ENCODE results near the gene TMC2. TPM values are rescaled to one million over a fixed set of nuclear protein-coding genes. Genes with fewer than 3 reads are reported as not detected.

The TMC2 gene
- total and polyA plus RNA-seq, 2 of the 8 experiments (the other 6 are each of a cell fraction or from before 2014, with no cell fraction given) = not detected

DNA sequence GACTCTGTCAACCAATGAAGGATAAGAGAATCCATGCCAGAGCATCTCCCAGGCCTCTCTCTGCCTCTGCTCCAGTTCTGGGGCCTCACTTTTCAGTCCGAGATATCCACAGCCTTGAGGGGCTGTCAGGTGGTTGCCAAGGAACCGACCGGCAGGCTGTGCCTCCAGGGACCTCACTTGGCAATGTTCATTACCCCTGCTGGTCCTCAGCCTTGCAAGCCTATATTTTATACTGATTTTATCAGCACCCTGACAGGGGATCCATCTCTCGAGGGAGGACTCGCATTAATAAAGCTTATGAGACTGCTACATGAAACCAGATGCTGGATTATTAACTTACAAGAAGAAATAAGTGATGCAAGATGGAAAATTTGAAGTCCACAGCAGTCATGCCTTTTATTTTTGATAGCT is 39.9 kb downstream of the TMC2 start (continued):
- TF ChIP-seq, protein P1, sequence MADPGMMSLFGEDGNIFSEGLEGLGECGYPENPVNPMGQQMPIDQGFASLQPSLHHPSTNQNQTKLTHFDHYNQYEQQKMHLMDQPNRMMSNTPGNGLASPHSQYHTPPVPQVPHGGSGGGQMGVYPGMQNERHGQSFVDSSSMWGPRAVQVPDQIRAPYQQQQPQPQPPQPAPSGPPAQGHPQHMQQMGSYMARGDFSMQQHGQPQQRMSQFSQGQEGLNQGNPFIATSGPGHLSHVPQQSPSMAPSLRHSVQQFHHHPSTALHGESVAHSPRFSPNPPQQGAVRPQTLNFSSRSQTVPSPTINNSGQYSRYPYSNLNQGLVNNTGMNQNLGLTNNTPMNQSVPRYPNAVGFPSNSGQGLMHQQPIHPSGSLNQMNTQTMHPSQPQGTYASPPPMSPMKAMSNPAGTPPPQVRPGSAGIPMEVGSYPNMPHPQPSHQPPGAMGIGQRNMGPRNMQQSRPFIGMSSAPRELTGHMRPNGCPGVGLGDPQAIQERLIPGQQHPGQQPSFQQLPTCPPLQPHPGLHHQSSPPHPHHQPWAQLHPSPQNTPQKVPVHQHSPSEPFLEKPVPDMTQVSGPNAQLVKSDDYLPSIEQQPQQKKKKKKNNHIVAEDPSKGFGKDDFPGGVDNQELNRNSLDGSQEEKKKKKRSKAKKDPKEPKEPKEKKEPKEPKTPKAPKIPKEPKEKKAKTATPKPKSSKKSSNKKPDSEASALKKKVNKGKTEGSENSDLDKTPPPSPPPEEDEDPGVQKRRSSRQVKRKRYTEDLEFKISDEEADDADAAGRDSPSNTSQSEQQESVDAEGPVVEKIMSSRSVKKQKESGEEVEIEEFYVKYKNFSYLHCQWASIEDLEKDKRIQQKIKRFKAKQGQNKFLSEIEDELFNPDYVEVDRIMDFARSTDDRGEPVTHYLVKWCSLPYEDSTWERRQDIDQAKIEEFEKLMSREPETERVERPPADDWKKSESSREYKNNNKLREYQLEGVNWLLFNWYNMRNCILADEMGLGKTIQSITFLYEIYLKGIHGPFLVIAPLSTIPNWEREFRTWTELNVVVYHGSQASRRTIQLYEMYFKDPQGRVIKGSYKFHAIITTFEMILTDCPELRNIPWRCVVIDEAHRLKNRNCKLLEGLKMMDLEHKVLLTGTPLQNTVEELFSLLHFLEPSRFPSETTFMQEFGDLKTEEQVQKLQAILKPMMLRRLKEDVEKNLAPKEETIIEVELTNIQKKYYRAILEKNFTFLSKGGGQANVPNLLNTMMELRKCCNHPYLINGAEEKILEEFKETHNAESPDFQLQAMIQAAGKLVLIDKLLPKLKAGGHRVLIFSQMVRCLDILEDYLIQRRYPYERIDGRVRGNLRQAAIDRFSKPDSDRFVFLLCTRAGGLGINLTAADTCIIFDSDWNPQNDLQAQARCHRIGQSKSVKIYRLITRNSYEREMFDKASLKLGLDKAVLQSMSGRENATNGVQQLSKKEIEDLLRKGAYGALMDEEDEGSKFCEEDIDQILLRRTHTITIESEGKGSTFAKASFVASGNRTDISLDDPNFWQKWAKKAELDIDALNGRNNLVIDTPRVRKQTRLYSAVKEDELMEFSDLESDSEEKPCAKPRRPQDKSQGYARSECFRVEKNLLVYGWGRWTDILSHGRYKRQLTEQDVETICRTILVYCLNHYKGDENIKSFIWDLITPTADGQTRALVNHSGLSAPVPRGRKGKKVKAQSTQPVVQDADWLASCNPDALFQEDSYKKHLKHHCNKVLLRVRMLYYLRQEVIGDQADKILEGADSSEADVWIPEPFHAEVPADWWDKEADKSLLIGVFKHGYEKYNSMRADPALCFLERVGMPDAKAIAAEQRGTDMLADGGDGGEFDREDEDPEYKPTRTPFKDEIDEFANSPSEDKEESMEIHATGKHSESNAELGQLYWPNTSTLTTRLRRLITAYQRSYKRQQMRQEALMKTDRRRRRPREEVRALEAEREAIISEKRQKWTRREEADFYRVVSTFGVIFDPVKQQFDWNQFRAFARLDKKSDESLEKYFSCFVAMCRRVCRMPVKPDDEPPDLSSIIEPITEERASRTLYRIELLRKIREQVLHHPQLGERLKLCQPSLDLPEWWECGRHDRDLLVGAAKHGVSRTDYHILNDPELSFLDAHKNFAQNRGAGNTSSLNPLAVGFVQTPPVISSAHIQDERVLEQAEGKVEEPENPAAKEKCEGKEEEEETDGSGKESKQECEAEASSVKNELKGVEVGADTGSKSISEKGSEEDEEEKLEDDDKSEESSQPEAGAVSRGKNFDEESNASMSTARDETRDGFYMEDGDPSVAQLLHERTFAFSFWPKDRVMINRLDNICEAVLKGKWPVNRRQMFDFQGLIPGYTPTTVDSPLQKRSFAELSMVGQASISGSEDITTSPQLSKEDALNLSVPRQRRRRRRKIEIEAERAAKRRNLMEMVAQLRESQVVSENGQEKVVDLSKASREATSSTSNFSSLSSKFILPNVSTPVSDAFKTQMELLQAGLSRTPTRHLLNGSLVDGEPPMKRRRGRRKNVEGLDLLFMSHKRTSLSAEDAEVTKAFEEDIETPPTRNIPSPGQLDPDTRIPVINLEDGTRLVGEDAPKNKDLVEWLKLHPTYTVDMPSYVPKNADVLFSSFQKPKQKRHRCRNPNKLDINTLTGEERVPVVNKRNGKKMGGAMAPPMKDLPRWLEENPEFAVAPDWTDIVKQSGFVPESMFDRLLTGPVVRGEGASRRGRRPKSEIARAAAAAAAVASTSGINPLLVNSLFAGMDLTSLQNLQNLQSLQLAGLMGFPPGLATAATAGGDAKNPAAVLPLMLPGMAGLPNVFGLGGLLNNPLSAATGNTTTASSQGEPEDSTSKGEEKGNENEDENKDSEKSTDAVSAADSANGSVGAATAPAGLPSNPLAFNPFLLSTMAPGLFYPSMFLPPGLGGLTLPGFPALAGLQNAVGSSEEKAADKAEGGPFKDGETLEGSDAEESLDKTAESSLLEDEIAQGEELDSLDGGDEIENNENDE (IDR thresholded peaks at IDR 0.05; ENCODE audit: insufficient replicate concordance, low read length) = no peak
- TF ChIP-seq ASH2L (IDR thresholded peaks at IDR 0.05; ENCODE audit: low read length) (no peak), GTF2F1 (IDR thresholded peaks at IDR 0.05; ENCODE audit: borderline replicate concordance, low read depth, low read length) (no peak), POLR2AphosphoS5 (IDR thresholded peaks at IDR 0.05; ENCODE audit: low read depth, low read length) (no peak), KDM5A (IDR thresholded peaks at IDR 0.05; ENCODE audit: low read length) (no peak)

All from H1 (cell line).